ENCODE data around the gene IGF1. TPM values are rescaled to one million over a fixed set of nuclear protein-coding genes. Genes with fewer than 3 reads are reported as not detected.

The IGF1 gene
- total RNA-seq, 4 donors from 2014 or later, result 8.3 to 22.7 (median 17.9) TPM

- intact Hi-C loops (cut with DNase I; ENCODE audit: low total_unique reads), result no loop called here
- no peaks in the 10 kb centered on the region for H3K36me3 ChIP-seq
- no peaks in the 10 kb centered on the region for H3K9me3 ChIP-seq
- TF ChIP-seq POLR2A (IDR thresholded peaks at IDR 0.05), result no peak
- no peak for TF ChIP-seq CTCF (IDR thresholded peaks at IDR 0.05 in 4 of 5, conservative IDR thresholded peaks at IDR 0.05 in 1 of 5)
- DNase-seq, result no peak
- H3K4me3 ChIP-seq, result no peak overlapping the region
- H3K27ac ChIP-seq, result no peak overlapping the region
- no peak for ATAC-seq
- H3K27me3 ChIP-seq, result no peaks in the 10 kb centered on the region
- peaks cover 5 to 12% of the 10 kb centered on the region in 2 donors for H3K4me1 ChIP-seq
- in situ Hi-C loops (cut with MboI; ENCODE audit: low sequenced_read_pairs in 4 of 4), result no loop called here
Measured at GRCh38 chr12:102413396-102413795, 67.0 kb downstream of the IGF1 start.

- no peaks in the 10 kb centered on the region for H3K27me3 ChIP-seq
- no peaks in the 10 kb centered on the region for H3K36me3 ChIP-seq
- no peak for ATAC-seq
- H3K4me3 ChIP-seq, result no peak overlapping the region
- in situ Hi-C loops (cut with MboI; ENCODE audit: low sequenced_read_pairs in 4 of 4), result no loop called here
- peaks cover 17 to 35% of the 10 kb centered on the region in 2 donors for H3K4me1 ChIP-seq
- H3K27ac ChIP-seq, result no peak overlapping the region
- intact Hi-C loops (cut with DNase I; ENCODE audit: low total_unique reads), result no loop called here
- DNase-seq, result no peak
- H3K9me3 ChIP-seq, result no peaks in the 10 kb centered on the region
- no peak for TF ChIP-seq CTCF (IDR thresholded peaks at IDR 0.05 in 4 of 5, conservative IDR thresholded peaks at IDR 0.05 in 1 of 5)
- TF ChIP-seq POLR2A (IDR thresholded peaks at IDR 0.05), result no peak
Measured at GRCh38 chr12:102410511-102410910, 69.9 kb downstream of the IGF1 start.

GRCh38 chr12:102408487-102409297, 71.7 kb downstream of the IGF1 start:
- H3K4me3 ChIP-seq, result no peak overlapping the region
- no peaks in the 10 kb centered on the region for H3K27me3 ChIP-seq
- intact Hi-C loops (cut with DNase I; ENCODE audit: low total_unique reads) (loop anchor here (1.0 to 5.0 kb wide), 3 partner anchors 18 to 61 kb away; no protein-coding TSS in a partner anchor), in situ Hi-C loops (cut with MboI; ENCODE audit: low sequenced_read_pairs in 4 of 4) (no loop called here)
- H3K9me3 ChIP-seq, result no peaks in the 10 kb centered on the region
- peaks cover 17 to 35% of the 10 kb centered on the region in 2 donors for H3K4me1 ChIP-seq
- H3K27ac ChIP-seq, result peak overlapping the region; percentile 66 to 79 (median 73)
- ATAC-seq, result peak; percentile 14 to 18
- TF ChIP-seq CTCF (IDR thresholded peaks at IDR 0.05 in 4 of 5, conservative IDR thresholded peaks at IDR 0.05 in 1 of 5) (no peak), POLR2A (IDR thresholded peaks at IDR 0.05) (no peak)
- H3K36me3 ChIP-seq, result no peaks in the 10 kb centered on the region
- no peak for DNase-seq

DNA sequence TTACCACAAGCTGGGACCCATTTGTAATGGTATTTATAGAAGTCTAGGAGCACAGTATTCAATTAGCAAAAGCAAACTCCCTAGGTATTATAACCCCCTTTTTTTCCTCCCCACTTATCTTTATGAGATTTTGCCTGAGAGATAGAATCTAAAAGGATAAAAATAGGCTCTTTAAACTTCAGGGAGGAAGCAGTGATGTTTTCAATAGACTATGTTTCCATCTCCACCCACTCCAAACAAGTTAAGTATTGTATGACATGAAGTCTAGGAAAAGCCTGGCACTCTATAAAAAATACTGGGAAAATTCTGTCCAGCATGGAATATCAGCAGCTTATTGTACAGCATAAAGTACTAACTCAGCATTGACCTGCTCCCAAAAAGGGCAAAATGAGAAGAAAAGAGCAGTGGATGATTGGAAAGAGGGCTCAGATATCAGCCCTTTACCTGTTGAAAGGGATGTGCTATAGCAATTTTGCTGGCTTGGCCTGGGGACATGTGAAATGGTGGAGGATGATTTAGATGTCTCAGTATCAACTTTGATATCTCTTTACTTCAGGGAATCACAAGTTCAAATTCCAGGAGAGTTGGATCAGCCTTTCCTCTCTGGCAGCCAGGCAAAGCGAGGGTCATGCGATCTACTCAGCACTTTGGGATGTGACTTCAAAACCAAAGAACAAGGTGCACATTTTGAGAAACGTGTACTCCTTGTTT, 72.4 kb downstream of the IGF1 start:
- intact Hi-C loops (cut with DNase I; ENCODE audit: low total_unique reads) (loop anchor here (1.0 to 5.0 kb wide), 3 partner anchors 18 to 61 kb away; no protein-coding TSS in a partner anchor), in situ Hi-C loops (cut with MboI; ENCODE audit: low sequenced_read_pairs in 4 of 4) (no loop called here)
- Histone ChIP-seq H3K9me3 (no peaks in the 10 kb centered on the region), H3K36me3 (no peaks in the 10 kb centered on the region), H3K27ac (peak overlapping the region; percentile 66 to 79 (median 73)), H3K4me3 (no peak overlapping the region), H3K27me3 (no peaks in the 10 kb centered on the region), H3K4me1 (peaks cover 17 to 35% of the 10 kb centered on the region in 2 donors)
- DNase-seq (peak; percentile 47 to 73), ATAC-seq (peak; percentile 88 to 93)
- no peak for TF ChIP-seq POLR2A (IDR thresholded peaks at IDR 0.05)

DNA sequence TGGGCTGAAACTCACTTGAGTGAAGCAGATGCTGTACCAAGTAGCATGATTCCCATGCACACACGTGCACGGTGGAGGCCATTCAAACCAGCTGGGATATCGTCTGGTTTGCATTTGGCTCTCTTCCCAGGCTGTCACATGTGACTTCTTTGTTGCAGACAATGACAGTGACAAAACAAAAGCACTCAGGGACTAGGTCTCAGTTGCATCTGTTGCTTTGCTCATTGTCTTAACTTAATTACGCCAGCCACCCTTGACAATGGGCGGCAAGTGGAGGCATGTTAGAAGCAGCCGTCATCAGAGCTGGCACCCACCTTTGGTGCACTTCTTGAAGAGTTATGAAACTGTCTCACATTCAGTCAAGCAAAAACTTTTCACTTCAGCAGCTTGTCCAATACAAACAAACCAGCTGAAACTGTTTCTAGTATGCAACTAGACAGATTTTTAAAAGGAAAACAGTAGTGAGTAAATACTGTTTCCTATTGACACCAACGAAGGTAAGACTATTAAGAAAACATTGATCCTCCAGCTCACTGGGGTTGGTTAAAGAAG, 74.3 kb downstream of the IGF1 start:
- Histone ChIP-seq H3K27ac (peak overlapping the region in 3 of 4 donors; percentile 12 to 26 (median 13)), H3K36me3 (no peaks in the 10 kb centered on the region), H3K27me3 (no peaks in the 10 kb centered on the region), H3K9me3 (no peaks in the 10 kb centered on the region), H3K4me1 (peaks cover 17 to 35% of the 10 kb centered on the region in 2 donors), H3K4me3 (no peak overlapping the region)
- intact Hi-C loops (cut with DNase I; ENCODE audit: low total_unique reads) (loop anchor here (5.0 kb wide), 1 partner anchor 59 kb away; no protein-coding TSS in a partner anchor), in situ Hi-C loops (cut with MboI; ENCODE audit: low sequenced_read_pairs in 4 of 4) (no loop called here)
- ATAC-seq, result peak; percentile 58 to 67
- DNase-seq, result peak; percentile 49 to 75
- TF ChIP-seq POLR2A (IDR thresholded peaks at IDR 0.05) (no peak), CTCF (IDR thresholded peaks at IDR 0.05 in 4 of 5, conservative IDR thresholded peaks at IDR 0.05 in 1 of 5) (no peak)
